ENCODE measurements around the gene CCDC12.

CCDC12 gene

DNA sequence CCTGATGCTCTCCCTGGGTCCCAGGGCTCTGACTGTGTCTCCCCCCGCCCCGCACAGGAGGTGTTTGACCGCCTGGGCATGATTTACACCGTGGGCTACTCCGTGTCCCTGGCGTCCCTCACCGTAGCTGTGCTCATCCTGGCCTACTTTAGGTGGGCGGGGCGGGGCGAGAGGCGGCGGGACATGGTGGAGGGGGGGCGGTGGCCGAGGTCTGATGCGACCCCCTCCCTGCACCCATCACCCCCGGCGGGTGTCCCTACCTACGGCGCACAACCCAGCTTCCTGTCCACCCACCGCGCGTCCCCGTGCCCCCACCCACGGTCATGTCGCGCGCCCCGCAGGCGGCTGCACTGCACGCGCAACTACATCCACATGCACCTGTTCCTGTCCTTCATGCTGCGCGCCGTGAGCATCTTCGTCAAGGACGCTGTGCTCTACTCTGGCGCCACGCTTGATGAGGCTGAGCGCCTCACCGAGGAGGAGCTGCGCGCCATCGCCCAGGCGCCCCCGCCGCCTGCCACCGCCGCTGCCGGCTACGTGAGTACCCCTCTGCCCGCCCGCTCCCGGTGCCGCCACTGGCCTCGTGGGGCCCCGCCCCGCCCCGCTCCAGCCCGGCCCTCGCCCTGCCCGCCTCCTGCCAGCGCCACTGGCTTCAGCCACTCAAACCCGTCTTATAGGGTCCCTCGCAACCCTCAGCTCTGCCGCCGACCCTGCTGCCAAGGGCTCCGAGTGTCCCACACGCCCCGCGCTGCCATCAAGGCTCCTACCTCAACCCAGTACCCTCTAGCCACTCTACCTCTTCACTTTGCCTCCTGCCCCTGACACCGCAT lies 78.0 kb downstream of the CCDC12 start:
- Mint-ChIP-seq H3K9me3 (no peaks in the 10 kb centered on the region), H3K27ac (no peak overlapping the region), H3K4me1 (ENCODE audit: low read depth) (peaks cover 8% of the 10 kb centered on the region), H3K4me3 (no peak overlapping the region), H3K36me3 (ENCODE audit: low read depth) (no peaks in the 10 kb centered on the region), H3K27me3 (ENCODE audit: low read depth) (peaks cover 39% of the 10 kb centered on the region)

DNA sequence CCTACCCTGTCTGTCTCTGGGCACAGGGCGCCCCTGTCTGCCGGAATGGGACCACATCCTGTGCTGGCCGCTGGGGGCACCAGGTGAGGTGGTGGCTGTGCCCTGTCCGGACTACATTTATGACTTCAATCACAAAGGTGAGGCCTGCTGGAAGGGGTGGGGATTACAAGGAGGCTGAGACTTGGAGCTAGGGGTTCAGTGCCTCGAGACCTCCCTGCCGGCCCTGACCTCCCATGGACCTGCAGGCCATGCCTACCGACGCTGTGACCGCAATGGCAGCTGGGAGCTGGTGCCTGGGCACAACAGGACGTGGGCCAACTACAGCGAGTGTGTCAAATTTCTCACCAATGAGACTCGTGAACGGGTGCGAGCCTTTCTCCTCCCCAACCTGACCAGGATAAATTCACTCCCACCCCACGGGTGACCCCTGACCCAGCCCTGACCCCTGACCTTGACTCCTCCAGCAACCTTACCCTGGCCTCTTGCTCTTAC lies 78.7 kb downstream of the CCDC12 start:
- peaks cover 45% of the 10 kb centered on the region for H3K27me3 Mint-ChIP-seq (ENCODE audit: low read depth)
- H3K36me3 Mint-ChIP-seq (ENCODE audit: low read depth): no peaks in the 10 kb centered on the region
- no peaks in the 10 kb centered on the region for H3K9me3 Mint-ChIP-seq
- no peak overlapping the region for H3K4me3 Mint-ChIP-seq
- H3K27ac Mint-ChIP-seq: no peak overlapping the region
- peaks cover 8% of the 10 kb centered on the region for H3K4me1 Mint-ChIP-seq (ENCODE audit: low read depth)

DNA sequence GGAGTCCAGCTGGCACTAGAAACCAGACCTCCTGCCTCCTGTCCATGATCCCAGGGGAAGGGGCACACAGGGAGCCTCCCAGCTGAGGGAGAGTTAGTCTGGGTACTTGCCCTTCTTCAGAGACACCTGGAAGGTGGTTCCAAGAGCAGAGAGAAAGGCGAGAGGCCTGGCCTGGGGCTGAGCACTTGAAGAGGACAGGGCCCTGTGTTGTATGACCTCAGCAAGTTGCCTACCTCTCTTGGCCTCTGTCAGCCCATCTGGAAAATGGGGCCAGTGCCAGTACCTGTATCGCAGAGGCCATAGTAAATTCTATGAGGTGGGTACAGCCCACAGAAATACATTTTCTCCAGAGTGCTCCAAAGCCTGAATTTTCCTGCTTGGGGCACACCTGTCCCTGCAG lies 79.5 kb downstream of the CCDC12 start:
- no peak overlapping the region for H3K4me3 Mint-ChIP-seq
- H3K4me1 Mint-ChIP-seq (ENCODE audit: low read depth): peaks cover 8% of the 10 kb centered on the region
- no peaks in the 10 kb centered on the region for H3K36me3 Mint-ChIP-seq (ENCODE audit: low read depth)
- H3K9me3 Mint-ChIP-seq: no peaks in the 10 kb centered on the region
- H3K27ac Mint-ChIP-seq: no peak overlapping the region
- peaks cover 53% of the 10 kb centered on the region for H3K27me3 Mint-ChIP-seq (ENCODE audit: low read depth)

DNA sequence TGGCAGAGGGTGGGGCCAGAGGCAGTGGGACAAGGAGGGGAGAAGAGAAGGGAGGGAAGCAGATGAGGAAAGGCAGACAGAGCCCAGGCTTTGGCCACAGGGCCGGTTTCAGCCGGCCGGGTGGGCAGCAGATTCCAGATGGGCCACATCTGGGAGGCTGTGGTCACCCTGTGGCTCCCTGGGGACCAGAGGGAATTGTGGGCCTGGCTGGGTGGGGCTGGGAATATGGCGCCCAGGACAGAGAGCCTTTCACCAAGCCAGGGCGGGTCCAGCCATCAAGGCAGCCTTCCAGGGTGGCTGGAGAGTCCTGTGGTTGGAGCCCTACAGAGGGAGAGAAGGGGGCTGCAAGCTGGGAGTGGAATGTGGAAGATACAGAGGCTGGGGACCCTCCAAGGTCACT lies 80.2 kb downstream of the CCDC12 start:
- H3K4me3 Mint-ChIP-seq: no peak overlapping the region
- no peak overlapping the region for H3K27ac Mint-ChIP-seq
- no peaks in the 10 kb centered on the region for H3K9me3 Mint-ChIP-seq
- H3K4me1 Mint-ChIP-seq (ENCODE audit: low read depth): peaks cover 8% of the 10 kb centered on the region
- H3K27me3 Mint-ChIP-seq (ENCODE audit: low read depth): peaks cover 60% of the 10 kb centered on the region
- H3K36me3 Mint-ChIP-seq (ENCODE audit: low read depth): no peaks in the 10 kb centered on the region

DNA sequence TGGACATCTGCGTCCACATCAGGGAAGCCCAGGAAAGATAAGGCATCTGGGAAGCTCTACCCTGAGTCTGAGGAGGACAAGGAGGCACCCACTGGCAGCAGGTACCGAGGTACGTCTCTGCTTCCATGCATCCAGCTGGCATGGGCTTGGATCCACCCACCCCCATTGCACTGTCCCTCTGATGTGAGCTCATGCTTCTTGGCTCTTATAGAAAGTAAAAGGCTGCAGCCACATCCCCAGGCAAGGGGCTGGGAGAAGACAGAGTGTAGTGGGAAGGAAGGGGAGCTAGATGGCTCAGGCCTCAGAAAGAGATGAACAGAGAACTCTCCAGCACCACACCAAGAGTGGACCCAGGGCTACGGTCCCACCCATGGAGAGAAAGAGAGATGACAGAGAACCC lies 80.8 kb downstream of the CCDC12 start:
- Mint-ChIP-seq H3K4me3 (no peak overlapping the region), H3K9me3 (no peaks in the 10 kb centered on the region), H3K4me1 (ENCODE audit: low read depth) (peaks cover 8% of the 10 kb centered on the region), H3K27ac (no peak overlapping the region), H3K36me3 (ENCODE audit: low read depth) (no peaks in the 10 kb centered on the region), H3K27me3 (ENCODE audit: low read depth) (peaks cover 66% of the 10 kb centered on the region)

DNA sequence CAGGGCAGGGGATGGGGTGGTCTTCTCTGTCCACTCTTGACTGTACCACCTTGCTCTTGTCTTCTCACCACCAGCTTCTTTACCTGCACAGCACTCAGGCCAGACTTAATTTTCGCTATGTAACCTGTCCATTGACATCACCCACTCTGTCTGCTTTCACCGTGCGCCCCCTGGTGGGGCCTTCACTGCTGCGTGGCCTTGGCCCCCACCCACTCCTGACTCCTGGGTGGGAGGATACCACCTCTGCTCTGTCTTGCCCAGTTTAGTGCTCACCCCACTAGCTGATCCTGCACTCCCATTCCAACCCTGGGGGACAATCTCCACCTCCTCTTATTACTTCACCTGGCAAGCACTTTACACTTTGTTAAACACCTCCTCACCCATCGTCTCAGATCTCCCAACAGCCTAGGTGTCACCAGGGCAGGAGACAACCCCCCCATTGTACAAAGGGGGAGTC lies 81.3 kb downstream of the CCDC12 start:
- peaks cover 69% of the 10 kb centered on the region for H3K27me3 Mint-ChIP-seq (ENCODE audit: low read depth)
- no peaks in the 10 kb centered on the region for H3K9me3 Mint-ChIP-seq
- no peak overlapping the region for H3K4me3 Mint-ChIP-seq
- no peaks in the 10 kb centered on the region for H3K36me3 Mint-ChIP-seq (ENCODE audit: low read depth)
- no peak overlapping the region for H3K27ac Mint-ChIP-seq
- H3K4me1 Mint-ChIP-seq (ENCODE audit: low read depth): peaks cover 8% of the 10 kb centered on the region

DNA sequence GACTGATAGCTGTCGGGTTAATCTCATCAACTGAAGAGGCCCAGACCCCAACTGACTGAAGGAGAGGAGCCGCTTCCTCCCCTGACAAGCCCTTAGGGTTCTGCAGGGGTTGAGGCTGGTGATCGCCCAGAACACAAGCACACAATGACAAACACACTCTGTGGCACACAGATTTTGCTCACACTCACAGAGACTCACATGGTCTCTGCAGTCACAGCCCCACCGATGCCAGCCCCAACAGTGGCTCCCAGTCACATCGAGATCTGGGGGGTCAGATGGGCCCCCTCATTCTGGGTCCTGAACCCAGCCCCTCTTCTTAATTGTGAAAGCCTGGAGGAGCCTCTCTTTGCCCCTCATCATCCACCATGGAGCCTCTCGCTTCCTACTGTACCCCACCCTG lies 82.3 kb downstream of the CCDC12 start:
- peaks cover 8% of the 10 kb centered on the region for H3K4me1 Mint-ChIP-seq (ENCODE audit: low read depth)
- no peak overlapping the region for H3K27ac Mint-ChIP-seq
- no peak overlapping the region for H3K4me3 Mint-ChIP-seq
- H3K27me3 Mint-ChIP-seq (ENCODE audit: low read depth): peaks cover 73% of the 10 kb centered on the region
- H3K36me3 Mint-ChIP-seq (ENCODE audit: low read depth): no peaks in the 10 kb centered on the region
- no peaks in the 10 kb centered on the region for H3K9me3 Mint-ChIP-seq

DNA sequence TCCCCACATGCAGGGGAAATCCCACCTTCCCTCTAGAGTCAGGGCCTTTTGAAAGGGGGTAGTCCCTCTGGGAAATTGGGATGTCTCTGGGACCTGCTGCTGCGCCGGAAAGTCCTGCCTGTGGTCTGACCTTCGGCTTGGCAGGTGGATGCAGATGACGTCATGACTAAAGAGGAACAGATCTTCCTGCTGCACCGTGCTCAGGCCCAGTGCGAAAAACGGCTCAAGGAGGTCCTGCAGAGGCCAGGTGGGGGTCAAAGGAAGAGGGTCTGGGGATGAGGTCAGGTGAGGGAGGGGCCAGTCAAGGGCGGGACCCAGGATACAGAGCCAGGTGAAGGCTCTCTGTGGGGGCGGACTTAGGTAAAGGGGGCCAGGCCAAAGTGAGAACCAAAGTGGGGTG lies 82.8 kb downstream of the CCDC12 start:
- Mint-ChIP-seq H3K27ac (no peak overlapping the region), H3K27me3 (ENCODE audit: low read depth) (peaks cover 74% of the 10 kb centered on the region), H3K4me1 (ENCODE audit: low read depth) (peaks cover 6% of the 10 kb centered on the region), H3K4me3 (no peak overlapping the region), H3K9me3 (no peaks in the 10 kb centered on the region), H3K36me3 (ENCODE audit: low read depth) (no peaks in the 10 kb centered on the region)

DNA sequence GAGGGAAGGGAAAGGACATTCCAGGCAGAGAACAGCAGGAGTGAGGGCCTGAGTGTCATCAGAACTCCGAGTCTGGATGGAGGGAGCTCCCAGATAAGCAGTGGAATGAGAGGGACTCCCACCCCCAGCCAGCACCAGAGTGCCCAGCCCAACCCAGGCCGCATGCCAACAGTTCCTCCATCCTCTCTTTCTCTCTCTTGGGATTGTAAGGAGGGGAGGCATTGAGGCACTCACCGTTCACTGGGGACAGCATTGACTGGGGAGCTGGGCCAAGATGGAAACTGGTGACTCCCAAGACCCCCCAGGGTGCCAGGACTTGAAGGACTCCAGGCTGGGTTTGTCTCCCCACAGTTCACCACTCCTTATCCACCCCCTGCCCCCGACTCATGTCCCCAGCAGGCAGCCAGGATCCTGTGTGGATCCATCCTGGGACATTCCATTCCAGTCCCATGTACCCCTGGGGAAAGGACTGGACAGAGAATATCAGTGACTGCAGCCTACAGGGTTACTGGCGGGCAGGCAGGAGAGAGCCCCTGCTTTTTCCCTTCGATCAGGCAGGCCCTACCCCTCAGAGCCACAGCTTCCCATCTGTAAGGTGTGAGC lies 83.3 kb downstream of the CCDC12 start:
- Mint-ChIP-seq H3K9me3 (no peaks in the 10 kb centered on the region), H3K4me1 (ENCODE audit: low read depth) (peaks cover 6% of the 10 kb centered on the region), H3K36me3 (ENCODE audit: low read depth) (no peaks in the 10 kb centered on the region), H3K4me3 (no peak overlapping the region), H3K27me3 (ENCODE audit: low read depth) (peaks cover 71% of the 10 kb centered on the region), H3K27ac (no peak overlapping the region)

DNA sequence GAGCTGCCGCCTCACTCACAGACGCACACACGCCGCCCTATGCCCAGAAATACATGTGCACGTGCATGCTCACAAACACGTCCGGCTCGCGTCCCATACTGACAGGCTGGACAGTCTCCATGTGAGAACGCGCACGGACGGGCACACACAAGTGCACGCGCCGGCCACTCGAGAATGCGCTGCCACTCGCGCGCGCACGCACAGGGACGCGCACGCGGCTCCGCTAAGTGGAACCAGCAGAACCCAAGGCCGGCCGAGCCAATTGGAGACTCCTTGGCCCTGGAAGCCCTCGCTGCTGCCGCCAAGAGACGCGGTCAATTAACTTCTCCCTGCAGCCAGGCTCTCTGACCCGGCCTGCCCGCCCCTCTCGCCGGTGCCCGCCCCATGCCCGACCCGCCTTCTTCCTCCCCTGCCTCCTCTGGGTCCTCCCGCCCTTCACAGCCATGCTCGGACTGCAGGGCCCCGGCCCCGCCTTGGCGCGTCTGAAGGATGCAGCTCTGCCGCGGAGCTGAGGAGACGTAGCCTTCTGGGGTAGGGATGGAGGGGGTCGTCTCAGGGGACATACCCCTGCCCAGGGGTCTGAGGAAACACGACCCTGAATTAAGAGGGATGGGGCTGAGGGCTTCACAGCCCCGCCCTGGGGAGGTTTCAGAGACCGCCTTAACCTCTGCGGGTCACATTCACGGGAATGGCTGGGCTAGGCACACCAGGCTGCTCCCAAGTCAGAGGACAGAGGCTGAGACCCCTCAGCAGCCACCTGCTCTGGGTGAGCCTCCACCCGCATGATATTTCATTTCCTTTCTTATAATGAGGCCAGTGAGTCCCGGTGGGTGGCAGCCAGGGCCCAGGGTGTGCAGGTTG lies 84.0 kb downstream of the CCDC12 start:
- Mint-ChIP-seq H3K4me1 (ENCODE audit: low read depth) (peaks cover 6% of the 10 kb centered on the region), H3K9me3 (no peaks in the 10 kb centered on the region), H3K27me3 (ENCODE audit: low read depth) (peaks cover 71% of the 10 kb centered on the region), H3K4me3 (peak overlapping the region; percentile 14), H3K27ac (no peak overlapping the region), H3K36me3 (ENCODE audit: low read depth) (no peaks in the 10 kb centered on the region)

DNA sequence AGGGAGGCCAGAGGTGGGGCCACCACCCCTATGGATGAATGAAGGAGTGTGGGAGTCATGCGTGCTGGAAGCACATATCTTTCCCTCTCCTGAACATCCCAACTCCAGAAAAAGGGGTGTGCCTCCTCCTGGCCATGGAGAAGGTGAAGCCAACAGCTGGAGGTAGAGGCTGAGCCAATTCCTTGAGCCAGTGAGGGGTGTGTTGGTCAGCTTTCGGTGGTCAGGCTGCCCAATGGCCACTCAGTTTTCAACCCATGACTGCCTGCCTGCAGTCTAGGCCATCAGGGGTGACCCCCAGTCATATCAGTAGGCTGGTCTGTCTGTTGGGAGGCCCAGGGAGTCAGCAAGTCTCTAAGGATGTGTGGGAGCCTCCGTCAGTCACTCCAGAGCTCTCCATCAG lies 85.4 kb downstream of the CCDC12 start:
- Mint-ChIP-seq H3K4me1 (ENCODE audit: low read depth) (peaks cover 6% of the 10 kb centered on the region), H3K27me3 (ENCODE audit: low read depth) (peaks cover 74% of the 10 kb centered on the region)

DNA sequence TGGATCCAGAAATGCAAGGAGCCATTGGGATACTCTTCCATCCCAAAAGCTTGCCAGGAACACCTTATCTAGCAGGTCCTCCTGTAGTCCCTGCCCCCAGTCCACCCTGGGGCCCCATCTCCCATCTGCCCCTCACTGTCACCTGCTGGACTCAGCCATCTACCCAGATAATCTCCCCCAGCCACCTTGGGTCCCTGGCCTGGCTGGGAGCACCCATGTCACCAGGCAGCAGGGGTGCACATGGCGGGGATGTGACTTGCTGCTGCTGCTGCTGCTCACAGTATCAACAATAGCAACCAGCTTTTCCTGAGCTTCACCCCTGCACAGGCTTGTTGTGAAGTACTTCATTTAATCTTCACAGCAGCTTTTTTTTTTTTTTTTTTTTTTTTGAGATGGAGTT lies 86.4 kb downstream of the CCDC12 start:
- H3K9me3 Mint-ChIP-seq: no peaks in the 10 kb centered on the region
- H3K4me1 Mint-ChIP-seq (ENCODE audit: low read depth): peaks cover 4% of the 10 kb centered on the region
- no peak overlapping the region for H3K27ac Mint-ChIP-seq
- no peak overlapping the region for H3K4me3 Mint-ChIP-seq
- peaks cover 75% of the 10 kb centered on the region for H3K27me3 Mint-ChIP-seq (ENCODE audit: low read depth)
- no peaks in the 10 kb centered on the region for H3K36me3 Mint-ChIP-seq (ENCODE audit: low read depth)

More for the DNA sequence above, 85.4 kb downstream of the CCDC12 start:
- Mint-ChIP-seq H3K36me3 (ENCODE audit: low read depth) (no peaks in the 10 kb centered on the region), H3K4me3 (no peak overlapping the region), H3K9me3 (no peaks in the 10 kb centered on the region), H3K27ac (no peak overlapping the region)

DNA sequence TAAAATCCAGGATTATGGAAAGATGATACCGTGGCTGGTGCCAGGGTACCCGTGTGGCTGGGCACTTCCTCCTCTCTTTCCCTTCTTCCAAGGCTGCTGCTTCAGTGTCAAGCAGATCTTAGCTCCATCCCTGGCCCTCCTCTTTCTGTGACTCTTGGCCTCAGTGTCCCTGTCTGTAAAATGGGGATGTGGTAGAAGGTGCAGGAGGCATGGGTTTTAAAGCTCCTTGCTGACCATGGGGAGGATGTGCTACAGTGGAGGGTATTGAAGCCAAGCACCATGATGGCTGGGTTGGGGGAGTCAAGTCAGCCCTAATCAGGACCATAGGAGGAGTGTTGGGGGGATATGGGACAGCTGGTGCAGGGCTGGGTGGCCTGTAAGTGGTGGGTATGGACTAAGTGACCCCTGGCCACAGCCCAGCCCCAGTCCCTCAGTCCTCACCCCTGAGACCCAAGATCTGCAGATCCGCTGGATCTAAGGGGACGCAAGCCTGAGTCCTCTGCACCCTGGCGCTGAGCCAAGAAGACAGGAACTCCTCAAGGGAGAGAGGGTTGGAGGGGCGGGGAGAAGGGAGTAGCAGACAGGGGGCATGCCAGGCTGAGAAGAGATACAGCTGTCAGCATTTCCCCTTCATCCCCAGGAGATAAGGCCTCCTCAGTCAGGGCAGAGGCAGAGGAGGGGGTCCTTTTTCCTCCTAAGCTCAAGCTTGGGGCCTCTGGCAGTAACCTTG lies 87.0 kb downstream of the CCDC12 start:
- Mint-ChIP-seq H3K27me3 (ENCODE audit: low read depth) (peaks cover 77% of the 10 kb centered on the region), H3K27ac (no peak overlapping the region)

DNA sequence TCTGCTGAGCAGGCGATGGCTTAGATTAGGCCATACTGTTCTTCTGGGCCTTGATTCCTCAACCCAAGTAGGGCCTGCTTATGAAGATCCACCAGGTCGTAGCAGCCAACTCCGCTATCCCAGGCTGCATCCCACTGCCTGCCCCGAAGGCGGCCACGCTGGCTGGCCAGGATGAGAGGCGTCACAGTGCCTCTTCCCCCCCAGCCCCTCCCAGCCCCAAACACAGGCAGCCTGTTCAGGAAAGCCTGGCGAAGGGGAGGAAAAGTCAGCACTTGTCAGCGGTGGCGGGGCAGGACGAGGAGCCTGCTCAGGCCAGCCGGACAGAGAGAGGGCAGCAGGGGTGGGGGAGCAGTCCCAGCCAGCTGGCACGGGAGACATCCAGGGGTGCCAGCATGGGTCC lies 87.8 kb downstream of the CCDC12 start:
- H3K4me1 Mint-ChIP-seq (ENCODE audit: low read depth): peaks cover 2% of the 10 kb centered on the region
- H3K9me3 Mint-ChIP-seq: no peaks in the 10 kb centered on the region
- no peak overlapping the region for H3K4me3 Mint-ChIP-seq
- H3K27ac Mint-ChIP-seq: no peak overlapping the region
- H3K36me3 Mint-ChIP-seq (ENCODE audit: low read depth): no peaks in the 10 kb centered on the region
- peaks cover 79% of the 10 kb centered on the region for H3K27me3 Mint-ChIP-seq (ENCODE audit: low read depth)

More for the DNA sequence above, 87.0 kb downstream of the CCDC12 start:
- H3K36me3 Mint-ChIP-seq (ENCODE audit: low read depth): no peaks in the 10 kb centered on the region
- H3K9me3 Mint-ChIP-seq: no peaks in the 10 kb centered on the region
- H3K4me1 Mint-ChIP-seq (ENCODE audit: low read depth): peaks cover 3% of the 10 kb centered on the region
- H3K4me3 Mint-ChIP-seq: no peak overlapping the region
